GM12891 (cell line): ENCODE data around the gene KIF16B.

ENCODE experiments used
- POLR2A ChIP-seq: IDR thresholded peaks from 2 replicates; pipeline ENCODE4 v1.6.1; 2011; ENCODE audit warnings: low read depth, low read length, control low read depth
- POLR2AphosphoS5 ChIP-seq: IDR thresholded peaks from 2 replicates; pipeline ENCODE4 v1.6.1; 2011; ENCODE audit warnings: low read depth, low read length, control low read depth
- POU2F2 ChIP-seq: IDR thresholded peaks from 2 replicates; pipeline ENCODE4 v1.6.1; 2011; ENCODE audit warnings: low read depth, mild to moderate bottlenecking, control low read depth, low read length, moderate library complexity

DNA sequence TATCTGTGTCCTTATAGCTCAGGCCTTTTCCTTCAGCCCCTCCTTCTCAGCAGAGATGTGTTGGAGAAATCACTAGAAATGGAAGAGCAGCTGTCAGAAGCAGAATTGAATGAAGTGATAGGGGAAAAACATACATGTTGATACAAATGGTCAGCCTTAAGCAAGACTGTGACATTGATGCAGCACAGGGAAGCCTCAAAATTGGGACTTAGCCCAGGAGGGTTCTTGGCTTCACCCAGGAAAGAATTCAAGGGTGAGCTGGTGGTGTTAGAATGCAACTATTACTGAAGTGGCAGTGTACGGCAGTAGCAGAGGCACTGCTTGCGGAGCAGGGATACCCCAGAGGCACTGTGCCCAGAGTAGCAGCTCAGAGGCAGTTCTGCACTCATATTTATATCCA, 8.0 kb upstream of the KIF16B start:
- no peak for TF ChIP-seq POLR2A
- TF ChIP-seq POLR2AphosphoS5 = no peak
- TF ChIP-seq POU2F2 = no peak
